H1 (cell line): ENCODE measurements around the gene PVR. TPM values are rescaled to one million over a fixed set of nuclear protein-coding genes. Genes with fewer than 3 reads are reported as not detected.
A peak's percentile ranks its signal among the peaks of the same experiment; 100 is the strongest.

Experiments used
- CTCF ChIA-PET: fragments of 300-600 bp; sonication (Branson Sonifier 250); formaldehyde crosslinking; loops from one replicate; lab custom pipeline; 2021; ENCODE audit not compliant: partially characterized antibody; lab: Charles Lee
- POLR2A ChIA-PET: fragments of 300-600 bp; sonication (Branson Sonifier 250); formaldehyde crosslinking; loops from one replicate; lab custom pipeline; 2021; ENCODE audit warnings: inconsistent platforms; ENCODE audit not compliant: partially characterized antibody; lab: Charles Lee
- DNase-seq, 2 experiments: peaks; one replicate each; pipeline versions ENCODE4 v3.0.0 to v3.0.0-alpha.2; 2010 to 2022; ENCODE audit warnings: low spot score in 2 of 2, low read depth in 1 of 2, mixed read lengths in 1 of 2
- FAIRE-seq: peaks from 2 replicates; lab custom pipeline; 2011; peaks lifted over from hg19 to GRCh38; lab: Jason Lieb, UNC
- H2AFZ ChIP-seq: 2 replicates; pipeline ENCODE4 v1.8.1; 2012; ENCODE audit warnings: low read length, inconsistent platforms
- H2AK5ac ChIP-seq: 2 replicates; pipeline ENCODE4 v1.6.1; 2013; ENCODE audit warnings: low read depth, low read length
- H2BK120ac ChIP-seq: replicated peaks from 2 replicates; pipeline ENCODE3; 2013; ENCODE audit warnings: low read depth, low read length, inconsistent platforms
- H2BK12ac ChIP-seq: 2 replicates; pipeline ENCODE4 v1.6.1; 2013; ENCODE audit warnings: low read depth, low read length
- H2BK15ac ChIP-seq: 2 replicates; pipeline ENCODE4 v1.6.1; 2013; ENCODE audit warnings: low read length
- H2BK20ac ChIP-seq: 2 replicates; pipeline ENCODE4 v1.6.1; 2013; ENCODE audit warnings: low read length
- H2BK5ac ChIP-seq: 2 replicates; pipeline ENCODE4 v1.6.1; 2013; ENCODE audit warnings: low read depth, low read length
- H3K14ac ChIP-seq: 2 replicates; pipeline ENCODE4 v1.6.1; 2013; ENCODE audit warnings: inconsistent platforms; ENCODE audit not compliant: insufficient read length
- H3K18ac ChIP-seq: 2 replicates; pipeline ENCODE4 v1.6.1; 2013; ENCODE audit warnings: low read length; ENCODE audit errors: extremely low read depth
- H3K23ac ChIP-seq: 2 replicates; pipeline ENCODE4 v1.6.1; 2013; ENCODE audit warnings: inconsistent platforms; ENCODE audit not compliant: insufficient read length
- H3K23me2 ChIP-seq: 2 replicates; pipeline ENCODE4 v1.6.1; 2013; ENCODE audit warnings: low read depth, low read length
- H3K27ac ChIP-seq: 2 replicates; pipeline ENCODE4 v1.6.1; 2011; ENCODE audit warnings: low read depth, low read length, inconsistent platforms
- H3K27me3 ChIP-seq, 4 experiments: replicated peaks in 1 of 4; 1 replicate in 1 of 4; 2 replicates in 3 of 4; pipeline versions ENCODE4 v1.6.1 to v1.8.1; 2011 to 2013; ENCODE audit warnings: low read length in 3 of 4, mild to moderate bottlenecking in 3 of 4, inconsistent platforms in 2 of 4, mixed read lengths in 2 of 4, moderate library complexity in 1 of 4; ENCODE audit not compliant: control insufficient read depth in 3 of 4, insufficient read depth in 3 of 4; ENCODE audit errors: extremely low read depth in 1 of 4
- H3K36me3 ChIP-seq, 4 experiments: 2 replicates each; pipeline versions ENCODE4 v1.6.1 to v1.8.1; 2011 to 2013; ENCODE audit warnings: mild to moderate bottlenecking in 4 of 4, low read length in 3 of 4, moderate library complexity in 2 of 4, control low read depth in 1 of 4, inconsistent platforms in 1 of 4; ENCODE audit not compliant: insufficient read depth in 4 of 4, control insufficient read depth in 2 of 4
- H3K4ac ChIP-seq: replicated peaks from 2 replicates; pipeline ENCODE3; 2013; ENCODE audit warnings: low read length, low read depth, mixed read lengths, inconsistent platforms; ENCODE audit not compliant: insufficient read length
- H3K4me1 ChIP-seq, 4 experiments: replicated peaks in 1 of 4; 1 replicate in 1 of 4; 2 replicates in 3 of 4; pipeline versions ENCODE4 v1.6.1 to v1.8.1; 2011 to 2013; ENCODE audit warnings: low read length in 3 of 4, inconsistent platforms in 2 of 4, mixed read lengths in 1 of 4; ENCODE audit not compliant: insufficient read depth in 4 of 4, control insufficient read depth in 3 of 4
- H3K4me2 ChIP-seq, 2 experiments: 2 replicates each; pipeline versions ENCODE4 v1.6.1 to v1.8.1; 2011 to 2013; ENCODE audit warnings: low read depth in 2 of 2, low read length in 2 of 2, control low read depth in 1 of 2, inconsistent platforms in 1 of 2, mild to moderate bottlenecking in 1 of 2; ENCODE audit not compliant: insufficient read depth in 1 of 2
- H3K4me3 ChIP-seq, 4 experiments: fragments of 200-600, 300-600 bp in 1 of 4; sonication (generic), shearing (Covaris generic), sonication (Bioruptor Twin) in 1 of 4; 2 replicates each; pipeline versions ENCODE4 v1.5.1 to v1.8.1; 2011 to 2016; ENCODE audit warnings: low read length in 4 of 4, low read depth in 3 of 4, control low read depth in 2 of 4, inconsistent platforms in 2 of 4, mild to moderate bottlenecking in 2 of 4, mixed read lengths in 1 of 4, moderate library complexity in 1 of 4; ENCODE audit not compliant: insufficient read depth in 2 of 4; ENCODE audit errors: extremely low read depth in 1 of 4
- H3K56ac ChIP-seq: replicated peaks from 2 replicates; pipeline ENCODE3; 2013; ENCODE audit warnings: low read depth, mild to moderate bottlenecking, mixed read lengths, low read length, inconsistent platforms; ENCODE audit not compliant: insufficient read length
- H3K79me1 ChIP-seq: 2 replicates; pipeline ENCODE4 v1.6.1; 2013; ENCODE audit warnings: low read depth, low read length, control low read depth
- H3K79me2 ChIP-seq, 2 experiments: 2 replicates each; pipeline versions ENCODE4 v1.6.1 to v1.8.1; 2012 to 2013; ENCODE audit warnings: low read length in 2 of 2, mild to moderate bottlenecking in 2 of 2, inconsistent platforms in 1 of 2; ENCODE audit not compliant: insufficient read depth in 2 of 2, control insufficient read depth in 1 of 2
- H3K9ac ChIP-seq, 4 experiments: replicated peaks in 1 of 4; 1 replicate in 1 of 4; 2 replicates in 3 of 4; pipeline versions ENCODE4 v1.6.1 to v1.8.1; 2011 to 2013; ENCODE audit warnings: low read depth in 3 of 4, low read length in 3 of 4, control low read depth in 2 of 4, mild to moderate bottlenecking in 2 of 4, moderate library complexity in 2 of 4, inconsistent platforms in 1 of 4; ENCODE audit errors: extremely low read depth in 1 of 4
- H3K9me3 ChIP-seq, 2 experiments: 2 replicates each; pipeline versions ENCODE4 v1.6.1 to v1.8.1; 2012 to 2013; ENCODE audit warnings: mild to moderate bottlenecking in 2 of 2, moderate library complexity in 2 of 2, control low read depth in 1 of 2, inconsistent platforms in 1 of 2, low read depth in 1 of 2, low read length in 1 of 2, mixed read lengths in 1 of 2; ENCODE audit not compliant: insufficient read depth in 2 of 2
- H4K20me1 ChIP-seq, 2 experiments: replicated peaks in 1 of 2; 2 replicates each; pipeline versions ENCODE3 to v1.8.1; 2011 to 2013; ENCODE audit warnings: inconsistent platforms in 2 of 2, low read length in 2 of 2, mild to moderate bottlenecking in 1 of 2; ENCODE audit not compliant: insufficient read depth in 2 of 2, control insufficient read depth in 1 of 2
- H4K5ac ChIP-seq: 2 replicates; pipeline ENCODE4 v1.6.1; 2013; ENCODE audit warnings: low read length, low read depth, mixed read lengths, inconsistent platforms; ENCODE audit not compliant: insufficient read length
- H4K8ac ChIP-seq: 2 replicates; pipeline ENCODE4 v1.8.0; 2013; ENCODE audit warnings: mild to moderate bottlenecking, moderate library complexity, low read length, inconsistent platforms; ENCODE audit not compliant: insufficient read depth; ENCODE audit errors: extremely low read depth
- H4K91ac ChIP-seq: replicated peaks from 2 replicates; pipeline ENCODE3; 2013; ENCODE audit warnings: low read length, mixed read lengths, inconsistent platforms; ENCODE audit not compliant: insufficient read length
- ASH2L ChIP-seq: fragments of 200-600, 300-600 bp; sonication (generic); IDR thresholded peaks from one replicate; pipeline ENCODE4 v1.7.1; 2017; ENCODE audit warnings: low read length
- CBX5 ChIP-seq: fragments of 300-800, 300-1000 bp; sonication (generic); IDR thresholded peaks from 2 replicates; pipeline ENCODE4 v1.7.1; 2016; ENCODE audit warnings: antibody characterized with exemption, low read length, low read depth
- CEBPB ChIP-seq: IDR thresholded peaks from 2 replicates; pipeline ENCODE4 v1.6.1; 2012; ENCODE audit warnings: low read depth, low read length
- CREB1 ChIP-seq: IDR thresholded peaks from 2 replicates; pipeline ENCODE4 v1.6.1; 2012; ENCODE audit warnings: inconsistent platforms
- EGR1 ChIP-seq: IDR thresholded peaks from 2 replicates; pipeline ENCODE4 v1.6.1; 2011; ENCODE audit warnings: low read depth, low read length, borderline replicate concordance
- FOSL1 ChIP-seq: IDR thresholded peaks from 2 replicates; pipeline ENCODE4 v1.6.1; 2011; ENCODE audit warnings: mild to moderate bottlenecking, low read depth, low read length, moderate library complexity; ENCODE audit not compliant: insufficient read depth
- GABPA ChIP-seq: IDR thresholded peaks from 2 replicates; pipeline ENCODE4 v1.6.1; 2011; ENCODE audit warnings: mild to moderate bottlenecking, low read length, moderate library complexity, borderline replicate concordance; ENCODE audit not compliant: insufficient read depth
- PHF8 ChIP-seq: fragments of 200-600 bp; sonication (generic); conservative IDR thresholded peaks from 2 replicates; pipeline ENCODE4 v1.7.1; 2012; ENCODE audit warnings: low read depth, mild to moderate bottlenecking, inconsistent platforms, low read length, moderate library complexity
- RNF2 ChIP-seq: fragments of 200-900, 300-1000 bp; sonication (generic); IDR thresholded peaks from 2 replicates; pipeline ENCODE4 v1.7.1; 2016; ENCODE audit warnings: borderline replicate concordance, low read depth, mild to moderate bottlenecking, antibody characterized with exemption, low read length; ENCODE audit not compliant: poor library complexity, severe bottlenecking; ENCODE audit errors: missing control alignments
- SP4 ChIP-seq: IDR thresholded peaks from 2 replicates; pipeline ENCODE4 v1.6.1; 2012; ENCODE audit warnings: low read length, inconsistent platforms
- SUZ12 ChIP-seq: fragments of 200-600 bp; sonication (generic); IDR thresholded peaks from 2 replicates; pipeline ENCODE4 v1.6.1; 2012; ENCODE audit warnings: mild to moderate bottlenecking, inconsistent platforms, low read length, moderate library complexity, mixed read lengths
- TCF12 ChIP-seq: IDR thresholded peaks from 2 replicates; pipeline ENCODE4 v1.6.1; 2011; ENCODE audit warnings: low read depth, mild to moderate bottlenecking, low read length
- WGBS, 2 experiments: shearing (Covaris generic) in 1 of 2; methylation state at CpG; one replicate each; pipeline versions ENCODE4 v1.1.6 to v1.1.7; 2013 to 2015; ENCODE audit warnings: low lambda C conversion rate in 2 of 2, mixed read lengths in 2 of 2, inconsistent platforms in 1 of 2, low coverage in 1 of 2, missing lambda C conversion rate in 1 of 2; ENCODE audit not compliant: insufficient replicate concordance in 2 of 2, insufficient coverage in 1 of 2, insufficient read length in 1 of 2; ENCODE audit errors: extremely low coverage in 1 of 2, missing lambda C conversion rate in 1 of 2; 5-methylcytosine and 5-hydroxymethylcytosine counted together
- polyA plus RNA-seq, 7 experiments: library from polyadenylated mRNA; depleted of rRNA in 3 of 7; stranded (reverse) in 5 of 7; unstranded in 2 of 7; fragments of >200 nt in 5 of 7; fragments of 200-250 nt in 2 of 7; gene quantifications; 1 replicate in 5 of 7; 2 replicates in 1 of 7; 4 replicates in 1 of 7; pipeline versions ENCODE4 v1.2.1 to v1.2.3, GENCODE V29; 2011 to 2013; ENCODE audit warnings: missing spikeins in 2 of 7, mixed read lengths in 2 of 7
- total RNA-seq: library from RNA; stranded (reverse); fragmentation: NEBNext Ultra II Directional; extraction: Animal tissue kit (Norgen Biotek cat#: 25700); gene quantifications from 2 replicates; pipeline ENCODE4 v1.2.1, GENCODE V29; 2021

The PVR gene
- total and polyA plus RNA-seq, 2 of the 8 experiments (the other 6 are each of a cell fraction or from before 2014, with no cell fraction given) = 13.3 to 14.8 TPM

- Histone ChIP-seq H3K4me1 (peaks cover 0 to 5% (median 3%) of the 10 kb centered on the region in 4 experiments; a peak in 5 of 7 replicates), H2BK20ac (peak overlapping the region; percentile 98), H3K4me2 (no peak overlapping the region), H3K27ac (no peak overlapping the region), H2BK12ac (peak overlapping the region; percentile 63; the same call in 1 of the 2 replicates), H3K56ac (no peak overlapping the region), H4K91ac (peak overlapping the region; percentile 77), H4K20me1 (no peaks in the 10 kb centered on the region), H3K79me2 (no peaks in the 10 kb centered on the region)
- FAIRE-seq = no peak
- 80% methylated on average over 10 of the region's 10 CpGs; no CpG with 5 or more reads in 1 of the 2 experiments for WGBS, 2 experiments
- CTCF ChIA-PET = interaction anchor here (0.7 to 2.0 kb wide), 8 partner anchors 10 to 93 kb away, joined by 3 to 12 read pairs (median 4); no protein-coding TSS in a partner anchor
- no peak for TF ChIP-seq FOSL1
- TF ChIP-seq ASH2L = no peak
- TF ChIP-seq PHF8 = no peak
- no peak for TF ChIP-seq CREB1
- TF ChIP-seq TCF12 = no peak
- TF ChIP-seq RNF2 = no peak
- no peak for TF ChIP-seq CEBPB
- TF ChIP-seq GABPA = no peak
- TF ChIP-seq EGR1 = no peak
- TF ChIP-seq SP4 = no peak
- no peak for TF ChIP-seq SUZ12
- TF ChIP-seq CBX5 = no peak
- TF ChIP-seq, all 59 proteins: peak for 0
- Histone ChIP-seq H2AFZ (no peak overlapping the region), H2BK120ac (no peak overlapping the region), H2BK15ac (no peak overlapping the region), H3K9me3 (no peaks in the 10 kb centered on the region), H3K23me2 (no peaks in the 10 kb centered on the region), H3K18ac (peak overlapping the region; percentile 83), H3K4ac (peak overlapping the region; percentile 62), H3K23ac (no peak overlapping the region), H4K5ac (no peak overlapping the region), H2BK5ac (peak overlapping the region; percentile 60; the same call in 1 of the 2 replicates), H3K36me3 (no peaks in the 10 kb centered on the region), H3K79me1 (no peaks in the 10 kb centered on the region), H3K27me3 (no peaks in the 10 kb centered on the region), H3K9ac (no peak overlapping the region), H4K8ac (no peak overlapping the region; the same call in 1 of the 2 replicates), H2AK5ac (peak overlapping the region; percentile 90; the same call in 1 of the 2 replicates), H3K4me3 (no peak overlapping the region), H3K14ac (no peak overlapping the region)
- POLR2A ChIA-PET = no interaction called here
- no peak for DNase-seq
These were observed 47.1 kb upstream of the PVR start for GRCh38 chr19:44596428-44597130.
